ENCODE data around the gene FBXL13. TPM values are rescaled to one million over a fixed set of nuclear protein-coding genes. Genes with fewer than 3 reads are reported as not detected.

The FBXL13 gene
- total RNA-seq, 1 experiment from 2014 or later = 0.97 TPM

DNA sequence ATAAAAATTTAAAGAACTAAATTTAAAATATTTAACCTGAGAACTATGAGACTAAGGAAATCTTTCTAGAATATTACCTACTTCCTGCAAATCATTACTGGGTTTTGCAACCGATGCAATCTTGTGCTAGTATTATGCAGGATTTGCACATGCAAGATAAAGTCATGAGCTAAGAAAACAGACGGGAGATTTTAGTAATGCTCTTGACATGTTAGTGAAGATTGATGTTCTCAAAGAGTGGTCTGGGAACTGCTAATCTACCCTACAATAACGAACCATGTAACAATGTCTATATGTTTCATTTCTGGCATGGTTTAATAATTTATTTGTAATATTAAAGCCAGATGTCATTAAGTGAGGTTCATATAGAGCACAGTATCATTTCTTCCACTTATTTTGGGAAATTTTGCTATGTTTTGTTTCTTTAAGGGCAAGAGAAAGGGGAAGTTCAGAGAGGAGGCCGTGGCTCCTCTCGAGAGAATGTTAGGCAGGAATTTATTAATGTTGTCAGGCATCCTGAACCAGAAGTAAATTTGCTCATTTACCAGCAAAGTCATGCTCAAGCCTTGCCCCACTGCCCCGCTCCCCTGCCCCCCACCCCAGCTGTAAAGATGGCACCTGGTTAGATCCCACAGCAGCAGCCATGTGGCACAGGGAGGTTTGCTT, 139.0 kb downstream of the FBXL13 start:
- DNase-seq = no peak
- Histone ChIP-seq H3K36me3 (replicated peaks; ENCODE audit: control insufficient read depth, insufficient read depth, low read length) (no peaks in the 10 kb centered on the region), H3K27me3 (ENCODE audit: control insufficient read depth, insufficient read depth, low read length) (no peaks in the 10 kb centered on the region), H3K4me3 (ENCODE audit: insufficient read depth, low read depth, low read length) (no peak overlapping the region)

DNA sequence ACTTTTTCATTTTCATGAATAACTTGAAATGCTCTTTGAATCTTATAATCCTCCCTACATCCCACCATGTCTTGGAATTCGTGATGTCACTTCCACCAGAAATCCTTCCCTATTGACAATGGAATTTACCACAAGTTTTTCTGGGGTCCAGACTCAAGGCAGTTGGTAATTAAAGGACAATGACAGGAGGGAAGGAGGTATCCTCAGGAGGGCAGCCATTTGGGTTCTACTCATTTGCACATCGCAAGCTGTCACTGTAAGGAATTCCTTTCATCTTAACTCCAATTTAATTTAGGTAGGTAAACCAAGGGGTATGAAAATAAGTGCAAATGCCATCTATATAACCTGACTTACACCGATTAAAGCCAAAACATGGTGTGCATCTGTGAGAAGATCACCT, 139.9 kb downstream of the FBXL13 start:
- Histone ChIP-seq H3K4me3 (ENCODE audit: insufficient read depth, low read depth, low read length) (no peak overlapping the region), H3K27me3 (ENCODE audit: control insufficient read depth, insufficient read depth, low read length) (no peaks in the 10 kb centered on the region), H3K36me3 (replicated peaks; ENCODE audit: control insufficient read depth, insufficient read depth, low read length) (no peaks in the 10 kb centered on the region)
- DNase-seq = no peak

DNA sequence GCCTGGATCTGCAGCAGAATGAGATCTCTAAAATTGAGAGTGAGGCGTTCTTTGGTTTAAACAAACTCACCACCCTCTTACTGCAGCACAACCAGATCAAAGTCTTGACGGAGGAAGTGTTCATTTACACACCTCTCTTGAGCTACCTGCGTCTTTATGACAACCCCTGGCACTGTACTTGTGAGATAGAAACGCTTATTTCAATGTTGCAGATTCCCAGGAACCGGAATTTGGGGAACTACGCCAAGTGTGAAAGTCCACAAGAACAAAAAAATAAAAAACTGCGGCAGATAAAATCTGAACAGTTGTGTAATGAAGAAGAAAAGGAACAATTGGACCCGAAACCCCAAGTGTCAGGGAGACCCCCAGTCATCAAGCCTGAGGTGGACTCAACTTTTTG, 140.4 kb downstream of the FBXL13 start:
- no peak for DNase-seq
- H3K27me3 ChIP-seq (ENCODE audit: control insufficient read depth, insufficient read depth, low read length) = no peaks in the 10 kb centered on the region
- H3K36me3 ChIP-seq (replicated peaks; ENCODE audit: control insufficient read depth, insufficient read depth, low read length) = no peaks in the 10 kb centered on the region
- H3K4me3 ChIP-seq (ENCODE audit: insufficient read depth, low read depth, low read length) = no peak overlapping the region

DNA sequence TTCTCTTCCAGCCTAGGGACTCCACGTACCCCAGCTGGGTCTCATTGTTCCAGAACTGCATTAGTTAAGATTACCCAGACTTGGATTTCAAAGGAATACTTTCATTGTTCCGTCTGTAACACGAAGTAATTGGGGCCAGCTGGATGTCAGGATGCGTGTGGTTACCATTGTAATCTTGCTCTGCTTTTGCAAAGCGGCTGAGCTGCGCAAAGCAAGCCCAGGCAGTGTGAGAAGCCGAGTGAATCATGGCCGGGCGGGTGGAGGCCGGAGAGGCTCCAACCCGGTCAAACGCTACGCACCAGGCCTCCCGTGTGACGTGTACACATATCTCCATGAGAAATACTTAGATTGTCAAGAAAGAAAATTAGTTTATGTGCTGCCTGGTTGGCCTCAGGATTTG, 140.8 kb downstream of the FBXL13 start:
- Histone ChIP-seq H3K27me3 (ENCODE audit: control insufficient read depth, insufficient read depth, low read length) (no peaks in the 10 kb centered on the region), H3K4me3 (ENCODE audit: insufficient read depth, low read depth, low read length) (no peak overlapping the region)
- peak; percentile 43 for DNase-seq

DNA sequence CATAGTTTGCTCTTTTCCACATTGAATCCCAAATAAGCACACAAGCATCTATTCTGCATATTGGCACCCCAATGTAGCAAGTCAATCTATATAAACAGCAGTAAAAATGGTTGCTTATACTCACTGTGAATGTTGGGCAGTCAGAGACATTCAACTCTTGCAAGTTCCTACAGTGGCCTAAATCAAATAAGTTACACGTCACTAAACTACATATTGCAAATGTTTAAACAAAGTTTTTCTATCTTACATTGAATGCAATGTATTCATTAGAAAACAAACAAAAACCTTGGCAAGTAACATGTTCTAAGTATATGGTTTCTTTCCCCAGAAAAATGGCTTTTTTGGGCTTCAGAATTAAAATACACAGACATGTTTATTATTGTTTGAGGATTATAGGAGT, 142.8 kb downstream of the FBXL13 start:
- DNase-seq = no peak
- Histone ChIP-seq H3K27me3 (ENCODE audit: control insufficient read depth, insufficient read depth, low read length) (no peaks in the 10 kb centered on the region), H3K36me3 (replicated peaks; ENCODE audit: control insufficient read depth, insufficient read depth, low read length) (no peaks in the 10 kb centered on the region), H3K4me3 (ENCODE audit: insufficient read depth, low read depth, low read length) (no peak overlapping the region)

More for the DNA sequence above, 140.8 kb downstream of the FBXL13 start:
- H3K36me3 ChIP-seq (replicated peaks; ENCODE audit: control insufficient read depth, insufficient read depth, low read length) = no peaks in the 10 kb centered on the region

DNA sequence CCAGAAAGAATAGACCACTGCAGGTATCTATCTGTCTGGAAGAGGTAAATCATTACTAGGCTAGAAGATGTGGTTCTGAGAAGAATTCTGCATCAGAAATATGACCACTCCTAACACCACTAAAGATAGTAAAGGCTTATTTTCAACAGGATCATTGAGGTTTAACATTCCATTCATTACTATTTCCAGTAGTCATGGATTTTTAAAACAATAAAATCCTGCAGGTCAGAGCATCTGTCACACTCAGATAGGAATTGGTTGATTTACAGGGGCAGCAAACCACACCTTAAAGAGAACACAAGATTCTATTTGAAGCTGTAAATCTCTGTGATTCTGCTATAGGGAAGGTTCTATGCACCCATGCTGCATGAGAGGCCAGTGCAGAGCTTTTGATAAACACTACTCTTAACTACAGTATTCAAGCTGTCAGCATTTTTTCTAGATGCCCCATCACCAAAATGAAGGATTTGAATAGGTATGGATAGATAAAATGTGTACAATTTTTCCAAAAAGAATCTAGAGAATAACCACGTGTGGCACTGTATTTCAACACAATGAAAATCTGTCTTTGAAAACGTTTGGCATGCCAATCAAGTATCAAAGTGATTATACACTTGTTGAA, 147.2 kb downstream of the FBXL13 start:
- no peak overlapping the region for H3K4me3 ChIP-seq (ENCODE audit: insufficient read depth, low read depth, low read length)
- no peaks in the 10 kb centered on the region for H3K36me3 ChIP-seq (replicated peaks; ENCODE audit: control insufficient read depth, insufficient read depth, low read length)
- no peaks in the 10 kb centered on the region for H3K27me3 ChIP-seq (ENCODE audit: control insufficient read depth, insufficient read depth, low read length)
- DNase-seq = no peak

DNA sequence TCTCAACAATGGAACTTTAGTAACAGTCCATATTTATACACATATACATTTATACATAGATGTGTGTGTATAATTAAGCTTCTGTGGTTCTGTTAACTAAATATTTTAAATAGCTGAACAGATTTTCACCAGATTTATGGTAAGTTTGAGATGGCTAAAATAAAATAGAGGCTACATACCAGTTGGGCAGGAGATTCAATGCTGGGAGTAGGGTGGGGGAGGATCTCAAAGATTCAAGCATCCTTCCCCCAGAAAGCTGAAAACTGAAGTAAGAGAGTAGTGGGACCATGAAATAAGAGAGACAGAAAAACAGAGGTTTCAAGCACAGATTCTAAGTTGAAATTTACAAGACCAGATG, 147.8 kb downstream of the FBXL13 start:
- DNase-seq = no peak
- Histone ChIP-seq H3K36me3 (replicated peaks; ENCODE audit: control insufficient read depth, insufficient read depth, low read length) (no peaks in the 10 kb centered on the region), H3K4me3 (ENCODE audit: insufficient read depth, low read depth, low read length) (no peak overlapping the region), H3K27me3 (ENCODE audit: control insufficient read depth, insufficient read depth, low read length) (no peaks in the 10 kb centered on the region)

DNA sequence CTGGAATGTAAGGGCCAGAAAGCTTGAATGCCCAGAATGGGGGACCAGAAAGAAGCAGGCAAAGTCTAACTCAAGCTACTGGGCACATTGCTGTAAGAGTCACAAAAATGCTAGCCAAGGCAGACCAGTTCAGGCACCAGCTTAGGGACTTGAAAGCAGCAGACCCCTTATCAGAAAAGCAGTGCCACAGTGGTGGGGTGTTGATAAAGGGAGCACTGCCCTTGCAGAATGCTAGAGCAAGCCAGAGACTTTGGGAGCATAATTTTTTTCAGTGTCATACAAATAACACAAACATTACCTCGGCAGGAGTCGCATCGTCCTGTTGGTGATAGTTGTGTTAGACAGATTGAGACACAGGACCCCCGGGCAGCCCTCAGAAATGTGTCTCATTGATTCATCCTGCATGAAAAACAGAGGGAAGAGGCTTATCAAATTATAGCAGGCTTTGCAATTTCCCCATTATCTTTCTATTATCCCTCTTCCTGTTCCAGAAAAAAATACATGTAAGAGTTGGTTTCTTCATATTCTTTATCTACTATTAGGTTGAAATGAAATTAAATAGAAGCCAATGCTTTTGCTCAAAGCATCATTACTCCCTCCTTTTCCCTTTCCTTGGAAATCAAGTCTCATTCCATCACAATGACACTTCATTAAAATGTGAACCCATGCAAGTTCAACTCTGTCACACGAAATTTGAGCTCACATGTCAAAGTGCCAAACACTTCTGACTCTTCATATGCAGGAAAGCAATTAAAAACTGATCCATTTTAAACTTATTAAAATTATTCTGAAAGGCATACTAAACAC, 148.4 kb downstream of the FBXL13 start:
- H3K36me3 ChIP-seq (replicated peaks; ENCODE audit: control insufficient read depth, insufficient read depth, low read length) = no peaks in the 10 kb centered on the region
- H3K27me3 ChIP-seq (ENCODE audit: control insufficient read depth, insufficient read depth, low read length) = no peaks in the 10 kb centered on the region
- DNase-seq = no peak
- H3K4me3 ChIP-seq (ENCODE audit: insufficient read depth, low read depth, low read length) = no peak overlapping the region

DNA sequence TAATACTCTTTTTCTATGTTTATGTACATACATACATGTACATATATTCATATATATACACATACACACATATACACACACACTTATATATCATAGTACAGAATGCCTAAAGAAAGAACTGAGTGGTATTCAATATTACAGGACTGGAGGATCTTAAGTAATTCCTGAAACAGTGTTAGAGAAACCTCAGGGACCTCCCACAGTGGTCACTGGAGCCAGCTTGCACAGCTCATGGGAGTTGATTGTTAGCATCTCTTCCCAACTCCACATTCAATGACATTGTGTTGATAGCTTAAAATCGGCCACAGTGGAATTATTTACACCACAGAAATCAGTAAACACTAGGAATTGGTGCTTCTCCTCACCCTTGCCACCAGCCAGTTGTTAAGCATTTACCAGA, 155.8 kb downstream of the FBXL13 start:
- Histone ChIP-seq H3K36me3 (replicated peaks; ENCODE audit: control insufficient read depth, insufficient read depth, low read length) (no peaks in the 10 kb centered on the region), H3K27me3 (ENCODE audit: control insufficient read depth, insufficient read depth, low read length) (no peaks in the 10 kb centered on the region), H3K4me3 (ENCODE audit: insufficient read depth, low read depth, low read length) (no peak overlapping the region)
- no peak for DNase-seq

DNA sequence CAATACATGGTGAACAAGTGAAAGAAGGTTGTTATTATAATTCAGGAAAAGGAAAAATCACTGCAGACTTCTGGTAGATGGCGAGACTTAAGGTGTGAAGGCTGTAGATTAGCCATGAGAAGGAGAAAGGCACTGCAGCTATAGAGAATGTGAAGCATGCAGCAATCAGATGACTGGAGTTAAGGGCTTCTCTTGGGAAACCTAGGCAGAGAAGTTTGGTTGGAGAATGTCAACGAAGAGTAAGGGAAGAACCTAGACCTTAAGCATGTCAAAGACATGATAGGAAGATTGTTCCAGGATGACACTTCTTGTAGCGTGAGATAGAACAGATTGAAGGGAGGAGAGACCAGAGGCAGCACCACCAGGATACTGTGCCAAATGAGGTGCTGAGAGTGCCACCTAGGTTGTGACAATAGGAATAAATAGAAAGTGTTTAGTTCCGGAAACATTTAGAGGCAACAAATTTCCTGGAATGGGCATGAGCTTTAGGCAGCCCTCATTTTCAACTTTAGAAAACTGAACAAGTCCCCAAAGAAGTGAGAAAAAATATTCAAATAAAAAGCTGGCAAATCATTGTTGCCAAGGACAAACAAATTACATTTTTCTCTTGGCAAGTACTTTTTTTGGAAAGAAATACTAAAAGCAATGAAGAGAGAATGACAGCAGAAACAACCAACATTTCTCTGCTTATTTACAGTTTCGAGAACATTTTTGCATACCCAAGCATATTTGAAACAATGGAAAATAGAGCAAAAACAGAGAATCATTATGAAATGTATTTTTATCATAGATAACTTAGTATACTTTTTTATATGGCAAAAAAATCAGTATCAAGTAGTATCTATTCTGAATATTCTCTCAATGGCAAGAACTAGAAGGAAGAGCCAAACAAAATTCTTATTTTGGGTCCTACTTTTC, 156.9 kb downstream of the FBXL13 start:
- Histone ChIP-seq H3K36me3 (replicated peaks; ENCODE audit: control insufficient read depth, insufficient read depth, low read length) (no peaks in the 10 kb centered on the region), H3K27me3 (ENCODE audit: control insufficient read depth, insufficient read depth, low read length) (no peaks in the 10 kb centered on the region), H3K4me3 (ENCODE audit: insufficient read depth, low read depth, low read length) (no peak overlapping the region)
- no peak for DNase-seq

DNA sequence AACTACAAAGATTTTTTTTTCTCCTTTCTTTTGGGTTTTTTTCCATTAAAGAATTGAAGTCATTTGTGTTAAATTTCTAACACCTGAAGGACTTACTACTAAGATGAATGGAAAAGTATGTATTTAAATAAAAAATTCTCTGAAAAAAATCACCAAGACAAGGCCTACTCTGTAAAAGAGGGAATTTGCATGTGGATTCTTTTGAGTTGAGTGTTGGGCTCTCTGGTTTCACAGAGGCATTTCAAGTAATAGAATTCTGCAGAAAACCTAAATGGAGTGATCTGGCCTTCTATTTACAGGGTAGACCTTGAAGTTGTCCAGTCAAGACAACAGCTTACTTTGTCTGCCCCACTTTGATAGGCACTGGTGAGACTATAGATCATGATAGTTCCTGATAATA, 157.7 kb downstream of the FBXL13 start:
- no peak for DNase-seq
- Histone ChIP-seq H3K27me3 (ENCODE audit: control insufficient read depth, insufficient read depth, low read length) (no peaks in the 10 kb centered on the region), H3K36me3 (replicated peaks; ENCODE audit: control insufficient read depth, insufficient read depth, low read length) (no peaks in the 10 kb centered on the region), H3K4me3 (ENCODE audit: insufficient read depth, low read depth, low read length) (no peak overlapping the region)

DNA sequence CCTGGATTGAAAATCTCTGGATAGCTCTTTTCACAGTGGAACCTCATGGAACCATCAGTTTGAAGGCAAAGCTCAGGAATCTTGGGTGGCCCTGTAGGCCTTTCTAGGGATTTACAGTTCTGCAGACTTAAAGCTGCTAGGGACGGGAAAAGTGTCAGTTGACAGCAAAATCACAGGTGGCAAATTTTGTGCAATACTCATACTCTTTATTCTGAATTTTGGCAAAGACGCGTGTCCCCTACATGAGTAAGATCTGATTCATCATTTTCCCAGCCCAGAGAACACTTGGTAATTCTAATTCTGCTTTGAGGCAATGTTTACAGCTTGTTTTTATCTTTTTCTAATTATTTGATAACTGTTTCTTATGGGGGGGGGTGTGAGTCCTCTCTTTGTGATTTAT, 158.2 kb downstream of the FBXL13 start:
- no peak for DNase-seq
- Histone ChIP-seq H3K27me3 (ENCODE audit: control insufficient read depth, insufficient read depth, low read length) (no peaks in the 10 kb centered on the region), H3K36me3 (replicated peaks; ENCODE audit: control insufficient read depth, insufficient read depth, low read length) (no peaks in the 10 kb centered on the region), H3K4me3 (ENCODE audit: insufficient read depth, low read depth, low read length) (no peak overlapping the region)

DNA sequence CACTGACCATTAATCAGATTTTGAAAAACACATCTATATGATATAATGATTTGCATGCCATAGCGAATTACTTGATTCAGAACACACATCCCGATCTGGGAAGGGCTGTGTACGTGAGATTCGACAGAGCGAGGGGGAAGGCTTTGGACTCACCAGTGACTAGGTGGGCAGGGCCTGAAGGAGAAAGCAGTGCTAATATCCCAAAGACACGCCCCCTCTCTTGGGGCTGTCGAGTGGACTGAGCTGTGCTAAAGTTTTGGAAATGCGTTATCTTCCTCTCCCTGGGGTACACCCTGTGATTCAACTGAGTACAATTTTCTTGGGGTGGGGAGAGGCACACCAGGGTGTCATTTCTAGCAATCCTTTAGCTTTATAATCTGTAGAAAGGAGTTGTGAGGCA, 160.0 kb downstream of the FBXL13 start:
- peak; percentile 47 for DNase-seq
- no peaks in the 10 kb centered on the region for H3K36me3 ChIP-seq (replicated peaks; ENCODE audit: control insufficient read depth, insufficient read depth, low read length)
- H3K27me3 ChIP-seq (ENCODE audit: control insufficient read depth, insufficient read depth, low read length) = no peaks in the 10 kb centered on the region
- no peak overlapping the region for H3K4me3 ChIP-seq (ENCODE audit: insufficient read depth, low read depth, low read length)

DNA sequence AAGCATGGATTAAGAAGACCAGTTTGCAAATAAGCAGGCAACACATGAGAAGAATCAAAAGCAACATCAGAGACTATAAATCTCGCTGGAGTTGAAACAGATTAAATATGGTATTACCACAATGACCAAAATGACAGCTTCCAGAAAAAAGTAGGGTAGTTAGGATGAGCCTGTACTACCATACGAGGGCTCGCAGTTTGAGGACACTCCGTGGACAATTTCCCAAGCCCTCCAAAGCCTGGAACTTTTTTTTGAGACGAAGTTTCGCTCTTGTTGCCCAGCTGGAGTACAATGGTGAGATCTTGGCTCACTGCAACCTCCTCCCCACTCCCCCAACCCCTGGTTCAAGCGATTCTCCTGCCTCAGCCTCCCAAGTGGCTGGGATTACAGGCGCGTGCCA, 160.8 kb downstream of the FBXL13 start:
- DNase-seq = no peak
- Histone ChIP-seq H3K36me3 (replicated peaks; ENCODE audit: control insufficient read depth, insufficient read depth, low read length) (no peaks in the 10 kb centered on the region), H3K27me3 (ENCODE audit: control insufficient read depth, insufficient read depth, low read length) (no peaks in the 10 kb centered on the region), H3K4me3 (ENCODE audit: insufficient read depth, low read depth, low read length) (no peak overlapping the region)

Data from H7 (cell line).